ENCODE measurements around the gene WFDC1.

- TF ChIP-seq CTCF (IDR thresholded peaks at IDR 0.05) (no peak), YY1 (IDR thresholded peaks at IDR 0.05; ENCODE audit: low read depth) (no peak), EP300 (IDR thresholded peaks at IDR 0.05; ENCODE audit: borderline replicate concordance in 1 of 2, low read depth in 1 of 2, low read length in 1 of 2) (no peak), REST (IDR thresholded peaks at IDR 0.05; ENCODE audit: low read depth, low read length) (no peak), TCF12 (IDR thresholded peaks at IDR 0.05) (no peak), RXRA (IDR thresholded peaks at IDR 0.05; ENCODE audit: borderline replicate concordance, low read depth) (no peak), RCOR1 (IDR thresholded peaks at IDR 0.05; ENCODE audit: low read length) (no peak), EZH2phosphoT487 (IDR thresholded peaks at IDR 0.05; ENCODE audit: borderline replicate concordance, low read depth) (no peak), NFIC (IDR thresholded peaks at IDR 0.05; ENCODE audit: borderline replicate concordance) (no peak), CHD2 (IDR thresholded peaks at IDR 0.05; ENCODE audit: low read length, partially characterized antibody) (no peak)
These were observed 33.3 kb downstream of the WFDC1 start for GRCh38 chr16:84327926-84328505.
